Activated CD8-positive, alpha-beta T cell treated with anti-CD3 and anti-CD28 coated beads for 36 hours (primary cell): ENCODE measurements around the gene VWA3B. TPM values are rescaled to one million over a fixed set of nuclear protein-coding genes. Genes with fewer than 3 reads are reported as not detected.
"Not testable (repeated sequence)": the region's sequence is repeated elsewhere in the genome, so short reads cannot be mapped to it uniquely, and the experiment has no call there.

ENCODE experiments used
- ATAC-seq: fragments of 200-7000 bp; cut with Tn5 transposase; one replicate; pipeline ENCODE4 v1.10.0; 2021; ENCODE audit warnings: mild to moderate bottlenecking, moderate library complexity
- CTCF ChIA-PET: fragments of 350-600 bp; sonication (Branson Sonifier 250); formaldehyde crosslinking; loops from one replicate; lab custom pipeline; 2021; ENCODE audit warnings: antibody characterized with exemption; lab: Charles Lee
- POLR2A ChIA-PET: fragments of 350-600 bp; sonication (Branson Sonifier 250); formaldehyde crosslinking; loops from one replicate; lab custom pipeline; 2021; ENCODE audit warnings: antibody characterized with exemption; lab: Charles Lee
- DNase-seq: peaks from one replicate; pipeline ENCODE4 v3.0.0-alpha.2; 2020
- H3K27ac Mint-ChIP-seq: one replicate; pipeline ENCODE4 v1.8.0; 2021; ENCODE audit warnings: mild to moderate bottlenecking, mixed read lengths
- H3K27me3 Mint-ChIP-seq: one replicate; pipeline ENCODE4 v1.8.0; 2021; ENCODE audit warnings: mixed read lengths
- H3K36me3 Mint-ChIP-seq: one replicate; pipeline ENCODE4 v1.8.0; 2021; ENCODE audit warnings: low read depth, mixed read lengths
- H3K4me1 Mint-ChIP-seq: one replicate; pipeline ENCODE4 v1.8.0; 2021; ENCODE audit warnings: low read depth, mixed read lengths
- H3K4me3 Mint-ChIP-seq: one replicate; pipeline ENCODE4 v1.8.0; 2021; ENCODE audit warnings: mild to moderate bottlenecking, moderate library complexity, mixed read lengths
- H3K9me3 Mint-ChIP-seq: one replicate; pipeline ENCODE4 v1.8.0; 2021; ENCODE audit warnings: mixed read lengths
- intact Hi-C: fragments of 100-400 bp; cut with micrococcal nuclease; formaldehyde crosslinking; loops from one replicate; pipeline ENCODE4 v1.10.0; 2022
- total RNA-seq, 2 experiments: library from RNA; stranded (reverse); gene quantifications; one replicate each; pipeline ENCODE4 v1.2.3, GENCODE V29; 2021
- TF ChIP-seq, protein P1 (sequence below): fragments of 200-600 bp; IDR thresholded peaks from one replicate; pipeline ENCODE4 v1.8.0; 2022; ENCODE audit warnings: antibody characterized with exemption, mild to moderate bottlenecking

Gene VWA3B
- total RNA-seq, 2 experiments from 2014 or later = not detected

- Mint-ChIP-seq H3K36me3 (no peaks in the 10 kb centered on the region), H3K27ac (no peak overlapping the region), H3K4me1 (no peaks in the 10 kb centered on the region), H3K27me3 (peaks cover 14% of the 10 kb centered on the region), H3K4me3 (no peak overlapping the region), H3K9me3 (no peaks in the 10 kb centered on the region)
- intact Hi-C loops = no loop called here
- ATAC-seq (no peak), DNase-seq (no peak)
- ChIA-PET CTCF (interaction anchor here (0.9 to 2.1 kb wide), 4 partner anchors 14 to 448 kb away, joined by 3 to 5 read pairs (median 4); no protein-coding TSS in a partner anchor), POLR2A (no interaction called here)
- TF ChIP-seq, protein P1, sequence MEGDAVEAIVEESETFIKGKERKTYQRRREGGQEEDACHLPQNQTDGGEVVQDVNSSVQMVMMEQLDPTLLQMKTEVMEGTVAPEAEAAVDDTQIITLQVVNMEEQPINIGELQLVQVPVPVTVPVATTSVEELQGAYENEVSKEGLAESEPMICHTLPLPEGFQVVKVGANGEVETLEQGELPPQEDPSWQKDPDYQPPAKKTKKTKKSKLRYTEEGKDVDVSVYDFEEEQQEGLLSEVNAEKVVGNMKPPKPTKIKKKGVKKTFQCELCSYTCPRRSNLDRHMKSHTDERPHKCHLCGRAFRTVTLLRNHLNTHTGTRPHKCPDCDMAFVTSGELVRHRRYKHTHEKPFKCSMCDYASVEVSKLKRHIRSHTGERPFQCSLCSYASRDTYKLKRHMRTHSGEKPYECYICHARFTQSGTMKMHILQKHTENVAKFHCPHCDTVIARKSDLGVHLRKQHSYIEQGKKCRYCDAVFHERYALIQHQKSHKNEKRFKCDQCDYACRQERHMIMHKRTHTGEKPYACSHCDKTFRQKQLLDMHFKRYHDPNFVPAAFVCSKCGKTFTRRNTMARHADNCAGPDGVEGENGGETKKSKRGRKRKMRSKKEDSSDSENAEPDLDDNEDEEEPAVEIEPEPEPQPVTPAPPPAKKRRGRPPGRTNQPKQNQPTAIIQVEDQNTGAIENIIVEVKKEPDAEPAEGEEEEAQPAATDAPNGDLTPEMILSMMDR = no peak
Observed at GRCh38 chr2:98254504-98255059, 167.6 kb downstream of the VWA3B start.

- Mint-ChIP-seq H3K4me1 (no peaks in the 10 kb centered on the region), H3K27me3 (peaks cover 24% of the 10 kb centered on the region), H3K4me3 (no peak overlapping the region), H3K9me3 (peaks cover 19% of the 10 kb centered on the region), H3K36me3 (peaks cover 9% of the 10 kb centered on the region), H3K27ac (no peak overlapping the region)
- POLR2A ChIA-PET = no interaction called here
- DNase-seq (no peak), ATAC-seq (no peak)
- TF ChIP-seq, protein P1 = no peak
- CTCF ChIA-PET = no interaction called here
- intact Hi-C loops = no loop called here
Observed at GRCh38 chr2:98258906-98259305, 171.9 kb downstream of the VWA3B start.

GRCh38 chr2:98263362-98263761, 176.4 kb downstream of the VWA3B start:
- Mint-ChIP-seq H3K4me3 (no peak overlapping the region), H3K27me3 (peaks cover 16% of the 10 kb centered on the region), H3K9me3 (peaks cover 29% of the 10 kb centered on the region), H3K36me3 (peaks cover 12% of the 10 kb centered on the region), H3K27ac (no peak overlapping the region), H3K4me1 (no peaks in the 10 kb centered on the region)
- ChIA-PET POLR2A (no interaction called here), CTCF (interaction anchor here (0.6 kb wide), 1 partner anchor 18 kb away, joined by 3 read pairs; no protein-coding TSS in a partner anchor)
- intact Hi-C loops = no loop called here
- TF ChIP-seq, protein P1 = no peak
- DNase-seq = no peak
- no peak for ATAC-seq

DNA sequence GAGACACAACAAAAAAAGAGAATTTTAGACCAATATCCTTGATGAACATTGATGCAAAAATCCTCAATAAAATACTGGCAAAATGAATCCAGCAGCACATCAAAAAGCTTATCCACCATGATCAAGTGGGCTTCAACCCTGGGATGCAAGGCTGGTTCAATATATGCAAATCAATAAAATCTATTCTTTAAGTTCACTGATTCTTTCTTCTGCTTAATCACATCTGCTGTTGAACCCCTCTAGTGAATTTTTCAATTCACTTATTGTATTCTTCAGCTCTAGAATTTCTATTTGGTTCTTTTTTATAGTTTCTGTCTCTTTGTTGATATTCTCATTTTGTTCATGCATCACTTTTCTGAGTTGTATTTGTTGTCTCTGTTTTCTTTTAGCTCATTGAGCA, 181.3 kb downstream of the VWA3B start:
- H3K4me3 Mint-ChIP-seq, ATAC-seq, H3K4me1 Mint-ChIP-seq, H3K27ac Mint-ChIP-seq, DNase-seq, H3K36me3 Mint-ChIP-seq, H3K27me3 Mint-ChIP-seq, intact Hi-C loops: not testable (repeated sequence)
- ChIA-PET POLR2A (interaction anchor here (0.9 kb wide), 1 partner anchor 180 kb away, joined by 3 read pairs; no protein-coding TSS in a partner anchor), CTCF (interaction anchor here (0.8 to 2.2 kb wide), 5 partner anchors 14 to 461 kb away, joined by 3 to 10 read pairs (median 5); no protein-coding TSS in a partner anchor)
- H3K9me3 Mint-ChIP-seq = peaks cover 27% of the 10 kb centered on the region

DNA sequence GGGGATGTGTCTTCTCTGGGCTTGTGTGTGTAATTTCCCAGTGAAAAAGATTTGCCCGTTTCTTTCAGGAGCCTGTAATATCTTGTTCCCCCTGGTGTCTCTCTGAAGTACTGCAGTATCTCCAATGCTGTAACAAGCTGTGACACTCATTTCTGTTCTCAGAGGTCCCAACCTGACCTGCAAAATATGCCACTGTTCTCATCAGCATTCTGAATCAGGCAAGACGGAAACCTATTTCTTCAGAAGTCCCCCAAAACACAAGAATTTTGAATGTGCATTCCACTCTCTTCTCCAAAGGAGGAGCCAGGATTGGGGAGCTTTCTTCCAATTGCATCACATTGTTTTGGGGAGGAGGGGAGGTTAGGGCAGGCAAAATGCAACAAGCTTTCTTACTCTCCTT, 182.3 kb downstream of the VWA3B start:
- ATAC-seq = peak; percentile 51
- H3K36me3 Mint-ChIP-seq = peaks cover under 1% of the 10 kb centered on the region
- H3K4me1 Mint-ChIP-seq = no peaks in the 10 kb centered on the region
- peaks cover 7% of the 10 kb centered on the region for H3K27me3 Mint-ChIP-seq
- CTCF ChIA-PET = interaction anchor here (0.6 to 2.2 kb wide), 25 partner anchors 8 to 569 kb away, joined by 3 to 10 read pairs (median 3); no protein-coding TSS in a partner anchor
- POLR2A ChIA-PET = interaction anchor here (0.9 kb wide), 1 partner anchor 181 kb away, joined by 3 read pairs; no protein-coding TSS in a partner anchor
- no peak overlapping the region for H3K27ac Mint-ChIP-seq
- TF ChIP-seq, protein P1 = peak; percentile 70
- H3K9me3 Mint-ChIP-seq = peaks cover 17% of the 10 kb centered on the region
- intact Hi-C loops = no loop called here
- peak; percentile 12 for DNase-seq
- no peak overlapping the region for H3K4me3 Mint-ChIP-seq
